NCI-H226 (cell line): ENCODE results near the gene ZNF281.
A peak's percentile ranks its signal among the peaks of the same experiment; 100 is the strongest.

Experiments
- DNase-seq: peaks from one replicate; pipeline ENCODE4 v3.0.0-alpha.2; 2015

Gene ZNF281

DNA sequence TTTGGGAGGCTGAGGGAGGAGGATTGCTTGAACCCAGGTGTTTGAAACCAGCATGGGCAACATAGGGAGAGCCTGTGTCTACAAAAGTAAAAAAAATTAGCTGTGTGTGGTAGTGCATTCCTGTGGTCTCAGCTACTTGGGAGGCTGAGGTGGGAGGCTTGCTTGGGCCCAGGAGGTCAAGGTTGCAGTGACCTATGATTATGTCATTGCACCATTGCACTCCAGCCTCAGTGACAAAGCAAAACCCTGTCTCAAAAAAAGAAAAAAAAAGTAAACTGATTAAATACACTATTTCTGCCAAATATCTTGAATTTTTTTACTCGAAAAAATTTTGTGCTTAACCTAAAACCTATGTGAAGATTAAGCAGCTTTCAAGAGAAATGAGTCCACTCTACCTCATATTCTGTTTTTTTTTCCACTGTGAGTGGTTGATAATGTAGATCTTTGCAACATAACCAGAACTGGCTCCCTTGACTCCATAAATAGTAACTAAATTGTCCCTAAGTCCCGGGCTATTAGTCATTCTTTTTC lies 19.4 kb upstream of the ZNF281 start:
- DNase-seq, result peak; percentile 86

GRCh38 chr1:200428482-200429205 lies 18.8 kb upstream of the ZNF281 start:
- peak; percentile 43 for DNase-seq

- DNase-seq, result no peak
These were observed 17.9 kb upstream of the ZNF281 start for GRCh38 chr1:200427744-200428143.

- no peak for DNase-seq
These were observed 16.4 kb upstream of the ZNF281 start for GRCh38 chr1:200426196-200426595.

GRCh38 chr1:200423235-200423634 lies 13.4 kb upstream of the ZNF281 start:
- DNase-seq, result no peak

DNA sequence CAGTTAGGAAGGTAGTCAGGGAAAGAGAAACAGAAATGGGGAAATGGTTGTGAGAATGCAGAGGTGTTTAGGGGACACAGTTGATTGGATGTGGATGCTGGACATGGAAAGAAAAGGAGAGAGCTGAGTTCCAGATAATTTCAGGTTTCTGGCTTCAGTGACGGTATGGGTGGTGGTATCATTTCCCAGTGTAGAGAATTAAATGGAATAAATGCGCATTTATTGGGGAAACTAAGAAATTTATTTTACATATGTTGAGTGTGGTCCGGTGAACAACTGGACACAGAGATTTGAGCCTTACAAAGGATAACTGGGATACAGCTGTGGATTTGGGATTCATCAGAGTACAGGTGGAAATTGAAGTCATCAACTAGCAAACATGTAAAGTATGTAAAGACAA lies 12.4 kb upstream of the ZNF281 start:
- no peak for DNase-seq

DNA sequence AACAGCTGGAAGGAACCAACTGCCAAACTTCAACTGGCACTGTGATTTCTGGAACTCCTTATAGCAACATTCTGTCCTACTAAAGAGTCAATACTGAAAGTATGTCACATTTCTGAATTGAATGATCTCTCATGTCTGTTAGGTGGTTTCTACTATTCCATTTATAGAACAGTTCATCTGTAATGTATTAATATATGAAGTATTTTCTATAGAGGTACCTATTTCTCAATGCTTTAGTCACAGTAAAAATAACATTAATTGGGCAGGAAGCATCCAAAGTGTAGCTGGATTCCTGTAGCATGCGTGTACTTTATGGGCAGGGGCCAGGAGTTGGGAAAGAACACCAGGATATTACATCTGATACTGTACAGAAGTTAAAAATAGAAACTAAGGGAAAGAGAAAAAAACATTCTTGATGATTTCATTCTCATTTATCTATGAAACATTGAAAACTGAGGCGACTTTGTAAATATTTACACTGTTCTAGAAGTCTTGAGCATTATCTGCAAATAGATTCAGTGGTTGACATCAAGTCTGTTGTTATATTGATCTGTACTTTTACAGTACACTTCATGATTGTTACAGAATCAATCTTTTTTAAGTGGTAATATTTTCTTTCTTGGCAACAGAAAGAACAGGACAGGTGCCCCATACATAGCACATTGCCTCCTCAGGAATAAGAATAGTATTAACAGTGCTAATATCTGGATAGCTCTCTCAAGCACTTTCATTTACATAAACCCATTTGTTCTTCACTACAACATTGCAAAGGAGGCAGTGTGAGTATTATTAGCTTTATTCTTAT lies 6.2 kb upstream of the ZNF281 start:
- peak; percentile 89 for DNase-seq

GRCh38 chr1:200415227-200415626 lies 5.4 kb upstream of the ZNF281 start:
- DNase-seq, result no peak

- no peak for DNase-seq
These were observed 4.8 kb upstream of the ZNF281 start for GRCh38 chr1:200414657-200415056.

GRCh38 chr1:200413766-200414165 lies 3.9 kb upstream of the ZNF281 start:
- DNase-seq, result peak; percentile 41

DNA sequence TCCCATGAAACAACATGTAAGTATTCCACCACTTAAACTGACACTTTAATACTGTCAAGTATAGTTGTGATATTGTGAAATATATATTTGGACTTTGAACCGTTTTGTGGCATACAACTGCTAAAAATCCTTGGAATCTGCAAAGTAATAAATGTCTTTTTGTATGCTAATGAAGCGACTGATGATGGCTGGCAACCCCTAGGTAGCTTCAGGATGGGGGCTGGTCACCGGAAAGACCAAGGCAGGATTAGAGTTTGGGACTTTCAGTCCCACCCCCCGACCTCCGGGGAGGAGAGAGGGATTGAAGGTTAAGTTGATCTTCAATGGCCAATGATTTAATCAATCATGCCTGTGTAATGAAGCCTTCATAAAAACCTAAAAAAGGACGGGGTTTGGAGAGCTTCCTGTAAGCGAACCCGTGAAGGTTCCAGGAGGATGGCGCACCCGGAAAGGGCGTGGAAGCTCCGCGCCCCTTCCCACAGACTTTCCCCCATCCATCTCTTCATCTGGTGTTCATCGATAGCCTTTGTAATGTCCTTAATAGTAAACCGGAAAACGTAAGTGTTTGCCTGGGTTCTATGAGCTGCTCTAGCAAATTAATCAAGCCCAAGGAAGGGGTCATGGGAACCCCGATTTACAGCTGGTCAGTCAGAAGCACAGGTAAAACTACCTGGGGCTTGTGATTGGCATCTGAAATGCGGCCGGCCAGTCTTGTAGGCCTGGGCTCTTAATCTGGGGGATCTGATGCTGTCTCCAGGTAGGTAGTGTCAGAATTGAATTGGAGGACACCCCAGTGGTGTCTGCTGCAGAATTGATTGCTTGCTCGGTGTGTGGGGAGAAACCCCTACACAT lies 1.8 kb upstream of the ZNF281 start:
- no peak for DNase-seq

DNA sequence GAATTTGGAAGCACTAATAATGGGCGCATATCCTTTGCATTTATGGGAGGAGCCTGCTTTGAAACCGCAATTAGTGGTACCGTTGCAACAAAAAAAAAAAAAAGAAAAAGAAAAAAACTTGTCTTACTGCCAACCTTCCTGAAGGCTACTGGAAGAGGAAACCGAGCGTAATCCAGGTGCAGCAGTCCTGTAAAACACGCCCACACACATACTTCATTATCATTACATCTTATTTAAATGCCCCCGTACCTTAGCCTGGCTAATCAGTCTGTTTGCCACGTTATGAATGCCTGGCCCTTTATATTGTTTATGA lies 686 bp upstream of the ZNF281 start:
- no peak for DNase-seq

GRCh38 chr1:200409203-200409760 lies 554 bp downstream of the ZNF281 start:
- DNase-seq, result no peak

- no peak for DNase-seq
These were observed 3.6 kb downstream of the ZNF281 start for GRCh38 chr1:200406161-200406797.

DNA sequence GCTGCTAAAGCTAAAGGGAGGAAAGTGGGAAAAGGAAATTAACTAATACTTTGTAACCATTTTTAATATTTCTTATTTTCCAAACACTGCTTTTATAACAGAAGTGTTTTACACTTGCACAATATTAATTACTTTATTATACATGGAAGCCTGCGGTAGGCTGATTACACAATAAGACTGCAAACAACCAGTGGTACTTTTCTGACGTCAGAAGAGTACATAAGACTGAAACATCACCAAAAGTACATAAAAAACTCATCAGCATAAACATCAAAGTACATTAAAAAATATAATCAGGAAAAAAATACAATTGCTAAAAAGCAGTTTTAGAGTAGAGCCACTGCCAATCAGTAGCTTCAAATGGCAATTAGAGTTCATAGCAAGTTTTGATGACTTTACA lies 4.6 kb downstream of the ZNF281 start:
- no peak for DNase-seq

DNA sequence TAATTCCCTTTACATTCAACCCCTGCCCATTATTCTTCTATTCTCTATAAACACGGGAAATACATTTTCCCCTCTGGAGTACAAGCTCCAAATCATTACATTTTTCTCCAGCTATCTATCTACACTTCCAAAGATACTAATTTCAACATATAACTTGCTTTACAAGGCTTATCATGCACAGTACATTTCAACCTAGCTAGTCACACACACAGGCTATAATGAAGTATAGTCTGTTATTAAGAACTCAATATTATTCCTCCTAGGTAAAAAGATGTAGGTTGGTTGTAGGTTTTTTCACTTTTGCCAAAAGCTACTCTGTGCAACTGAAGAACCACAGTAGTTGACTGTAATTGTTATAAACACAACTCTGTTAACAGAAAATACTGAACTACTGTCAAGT lies 8.1 kb downstream of the ZNF281 start:
- DNase-seq, result no peak

DNA sequence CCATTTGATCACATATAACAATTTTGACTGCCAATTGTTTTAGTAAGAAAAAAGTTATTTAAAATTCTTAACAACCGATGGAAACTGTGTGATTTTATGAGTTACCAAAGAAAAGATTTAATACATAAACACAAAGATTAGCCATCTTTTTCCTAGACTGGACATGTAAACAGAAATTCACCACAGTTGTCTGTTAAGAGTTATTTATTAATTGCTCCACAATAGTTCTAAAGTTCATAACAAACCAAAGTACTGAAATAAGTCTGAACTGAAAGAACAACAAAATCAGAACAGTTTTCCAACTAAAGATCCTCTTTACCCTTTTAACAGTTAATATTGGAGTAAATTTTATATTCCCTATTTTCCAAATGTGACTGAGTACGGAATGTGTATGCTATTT lies 8.6 kb downstream of the ZNF281 start:
- no peak for DNase-seq

- no peak for DNase-seq
These were observed 9.3 kb downstream of the ZNF281 start for GRCh38 chr1:200400556-200400955.

GRCh38 chr1:200399860-200400259 lies 10.0 kb downstream of the ZNF281 start:
- no peak for DNase-seq

- DNase-seq, result no peak
These were observed 11.5 kb downstream of the ZNF281 start for GRCh38 chr1:200398373-200398772.

DNA sequence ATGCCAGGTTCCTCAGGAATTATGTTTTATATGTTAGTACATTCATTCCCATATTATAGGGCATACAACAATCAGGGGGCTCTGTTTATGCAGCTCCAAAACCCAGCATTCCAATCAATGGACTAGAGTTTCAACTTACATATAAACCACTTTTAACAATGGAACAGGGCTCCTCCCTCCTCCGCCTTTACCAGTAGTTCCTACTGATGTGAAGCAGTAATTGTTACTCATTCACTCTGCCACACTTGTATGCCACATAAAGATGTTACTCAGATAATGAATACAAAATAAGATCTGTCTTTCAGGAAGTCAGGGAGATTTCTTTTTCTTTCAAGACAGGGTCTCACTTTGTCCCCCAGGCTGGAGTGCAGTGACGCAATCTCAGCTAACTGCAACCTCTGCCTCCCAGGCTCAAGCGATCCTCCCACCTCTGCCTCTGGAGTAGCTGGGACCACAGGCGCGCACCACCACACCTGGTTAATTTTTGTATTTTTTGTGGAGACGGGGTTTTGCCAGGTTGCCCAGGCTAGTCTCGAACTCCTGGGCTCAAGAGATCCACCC lies 17.1 kb downstream of the ZNF281 start:
- DNase-seq, result no peak

DNA sequence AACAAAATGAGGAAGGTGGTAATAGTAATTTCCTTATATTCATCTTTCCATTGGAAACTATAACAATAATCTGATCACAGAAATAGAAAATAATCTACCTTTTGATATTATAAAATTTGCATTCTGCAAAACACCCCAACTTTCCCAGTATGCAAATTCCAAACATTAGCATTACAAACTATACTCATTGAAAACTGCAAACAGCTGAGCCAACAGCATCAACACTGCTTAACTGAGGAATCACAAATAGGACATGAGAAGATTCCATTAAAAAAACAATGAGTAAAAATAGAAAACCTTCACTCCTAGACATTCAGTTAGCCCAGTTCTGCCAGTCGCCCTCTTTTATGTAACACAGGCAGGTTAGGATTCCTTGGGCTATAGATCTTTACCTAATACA lies 18.1 kb downstream of the ZNF281 start:
- no peak for DNase-seq
